HG03442 (cell line): Measurements from ENCODE around the gene TOMM7.
"Not testable (repeated sequence)": the region's sequence is repeated elsewhere in the genome, so short reads cannot be mapped to it uniquely, and the experiment has no call there.

Experiments
- ATAC-seq: cut with Tn5 transposase; IDR thresholded peaks from one replicate; pipeline ENCODE4 v1.9.1; 2021; ENCODE audit warnings: mild to moderate bottlenecking, moderate library complexity; ENCODE audit not compliant: unreplicated experiment

TOMM7 gene

GRCh38 chr7:22790640-22791039 is 32.0 kb downstream of the TOMM7 start:
- not testable (repeated sequence) for ATAC-seq

- no peak for ATAC-seq
Measured at GRCh38 chr7:22787951-22788350, 34.7 kb downstream of the TOMM7 start.

GRCh38 chr7:22786290-22786932 is 36.2 kb downstream of the TOMM7 start:
- no peak for ATAC-seq

- no peak for ATAC-seq
Measured at GRCh38 chr7:22784346-22784745, 38.3 kb downstream of the TOMM7 start.

GRCh38 chr7:22783421-22783820 is 39.2 kb downstream of the TOMM7 start:
- no peak for ATAC-seq

- peak; percentile 79 for ATAC-seq
Measured at GRCh38 chr7:22782616-22783232, 39.9 kb downstream of the TOMM7 start.

- ATAC-seq = no peak
Measured at GRCh38 chr7:22781230-22781711, 41.4 kb downstream of the TOMM7 start.

- not testable (repeated sequence) for ATAC-seq
Measured at GRCh38 chr7:22779730-22780323, 42.8 kb downstream of the TOMM7 start.

- no peak for ATAC-seq
Measured at GRCh38 chr7:22776964-22777363, 45.7 kb downstream of the TOMM7 start.

GRCh38 chr7:22772885-22773284 is 49.8 kb downstream of the TOMM7 start:
- ATAC-seq = no peak

GRCh38 chr7:22771872-22772228 is 50.8 kb downstream of the TOMM7 start:
- no peak for ATAC-seq

GRCh38 chr7:22771194-22771871 is 51.3 kb downstream of the TOMM7 start:
- ATAC-seq = no peak

GRCh38 chr7:22765609-22766008 is 57.0 kb downstream of the TOMM7 start:
- peak; percentile 70 for ATAC-seq
